DMS53 treated with DMSO at 0.1 percent for 48 hours (cell line): ENCODE measurements around the gene GALR3.

ENCODE experiments used
- DNase-seq: peaks from one replicate; lab custom pipeline; 2025; ENCODE audit not compliant: unreplicated experiment; lab: John Stamatoyannopoulos, UW

GALR3 gene

DNA sequence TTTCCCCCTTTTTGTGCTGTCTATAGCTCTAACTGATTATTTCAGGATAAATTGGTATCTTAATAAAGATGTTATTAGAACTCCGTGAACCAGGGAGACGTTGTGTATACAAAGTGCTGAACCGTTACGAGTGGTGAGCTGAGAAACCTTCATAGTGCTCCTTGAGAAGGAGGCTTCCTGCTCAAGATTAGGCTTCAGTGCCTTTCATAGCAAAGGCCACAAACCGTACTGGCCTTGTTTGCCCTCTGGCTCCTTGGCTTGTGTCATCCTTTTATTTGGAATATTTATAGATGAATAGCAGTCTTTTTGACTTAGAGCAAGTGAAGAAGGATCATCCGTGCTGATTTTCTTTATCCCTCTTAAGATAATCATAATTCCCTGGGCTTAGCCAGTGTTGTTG is 42.3 kb downstream of the GALR3 start:
- no peak for DNase-seq

DNA sequence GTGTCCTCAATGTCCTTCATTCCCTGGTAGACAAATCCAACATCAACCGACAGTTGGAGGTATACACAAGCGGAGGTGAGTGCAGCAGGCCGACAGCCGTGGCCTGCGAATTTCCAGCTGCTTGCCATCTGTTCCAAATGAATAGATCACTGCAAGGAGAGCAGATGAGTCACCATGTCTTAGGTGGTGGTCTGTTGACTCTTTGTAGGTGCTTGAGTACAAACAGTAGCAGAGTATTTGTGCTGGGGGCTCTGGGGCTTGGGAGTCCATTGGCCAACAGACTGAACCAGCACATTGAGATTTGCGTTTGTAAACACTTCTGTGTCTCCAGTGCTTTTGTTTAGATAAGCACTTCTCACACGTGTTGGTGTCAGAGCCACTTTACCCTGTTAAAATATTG is 47.1 kb downstream of the GALR3 start:
- DNase-seq = peak; percentile 62
